D721Med (cell line): ENCODE data around the gene NUDC.

Experiments used
- DNase-seq: peaks from one replicate; pipeline ENCODE4 v3.0.0; 2011; ENCODE audit warnings: low spot score; ENCODE audit not compliant: insufficient read length
- FAIRE-seq: peaks from 2 replicates; lab custom pipeline; 2011; peaks lifted over from hg19 to GRCh38; lab: Jason Lieb, UNC
- TF ChIP-seq, protein P1 (sequence below): IDR thresholded peaks from 2 replicates; pipeline ENCODE4 v1.5.1; 2012; ENCODE audit warnings: mild to moderate bottlenecking, control low read depth; ENCODE audit not compliant: insufficient read depth; ENCODE audit errors: missing control alignments

NUDC gene

DNA sequence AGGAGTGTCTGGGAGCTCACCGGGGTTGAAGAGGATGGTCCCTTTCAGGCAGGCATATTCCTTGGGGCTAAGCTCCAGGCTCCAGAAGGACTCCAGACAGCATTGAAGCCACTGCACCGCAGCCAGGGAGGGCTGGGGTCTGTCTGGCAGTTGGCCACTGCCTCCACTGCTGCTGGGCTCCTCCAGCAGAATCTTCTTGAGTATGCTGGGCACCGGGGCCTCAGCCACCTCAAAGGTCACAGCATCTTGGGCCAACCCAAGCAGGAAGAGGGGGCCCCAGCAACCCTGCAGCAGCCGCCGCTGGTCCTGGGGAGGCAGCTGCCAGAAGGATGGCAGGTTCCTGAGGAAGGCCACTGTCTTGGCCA is 8.2 kb upstream of the NUDC start:
- FAIRE-seq (no peak), DNase-seq (no peak)
- TF ChIP-seq, protein P1, sequence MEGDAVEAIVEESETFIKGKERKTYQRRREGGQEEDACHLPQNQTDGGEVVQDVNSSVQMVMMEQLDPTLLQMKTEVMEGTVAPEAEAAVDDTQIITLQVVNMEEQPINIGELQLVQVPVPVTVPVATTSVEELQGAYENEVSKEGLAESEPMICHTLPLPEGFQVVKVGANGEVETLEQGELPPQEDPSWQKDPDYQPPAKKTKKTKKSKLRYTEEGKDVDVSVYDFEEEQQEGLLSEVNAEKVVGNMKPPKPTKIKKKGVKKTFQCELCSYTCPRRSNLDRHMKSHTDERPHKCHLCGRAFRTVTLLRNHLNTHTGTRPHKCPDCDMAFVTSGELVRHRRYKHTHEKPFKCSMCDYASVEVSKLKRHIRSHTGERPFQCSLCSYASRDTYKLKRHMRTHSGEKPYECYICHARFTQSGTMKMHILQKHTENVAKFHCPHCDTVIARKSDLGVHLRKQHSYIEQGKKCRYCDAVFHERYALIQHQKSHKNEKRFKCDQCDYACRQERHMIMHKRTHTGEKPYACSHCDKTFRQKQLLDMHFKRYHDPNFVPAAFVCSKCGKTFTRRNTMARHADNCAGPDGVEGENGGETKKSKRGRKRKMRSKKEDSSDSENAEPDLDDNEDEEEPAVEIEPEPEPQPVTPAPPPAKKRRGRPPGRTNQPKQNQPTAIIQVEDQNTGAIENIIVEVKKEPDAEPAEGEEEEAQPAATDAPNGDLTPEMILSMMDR = no peak

DNA sequence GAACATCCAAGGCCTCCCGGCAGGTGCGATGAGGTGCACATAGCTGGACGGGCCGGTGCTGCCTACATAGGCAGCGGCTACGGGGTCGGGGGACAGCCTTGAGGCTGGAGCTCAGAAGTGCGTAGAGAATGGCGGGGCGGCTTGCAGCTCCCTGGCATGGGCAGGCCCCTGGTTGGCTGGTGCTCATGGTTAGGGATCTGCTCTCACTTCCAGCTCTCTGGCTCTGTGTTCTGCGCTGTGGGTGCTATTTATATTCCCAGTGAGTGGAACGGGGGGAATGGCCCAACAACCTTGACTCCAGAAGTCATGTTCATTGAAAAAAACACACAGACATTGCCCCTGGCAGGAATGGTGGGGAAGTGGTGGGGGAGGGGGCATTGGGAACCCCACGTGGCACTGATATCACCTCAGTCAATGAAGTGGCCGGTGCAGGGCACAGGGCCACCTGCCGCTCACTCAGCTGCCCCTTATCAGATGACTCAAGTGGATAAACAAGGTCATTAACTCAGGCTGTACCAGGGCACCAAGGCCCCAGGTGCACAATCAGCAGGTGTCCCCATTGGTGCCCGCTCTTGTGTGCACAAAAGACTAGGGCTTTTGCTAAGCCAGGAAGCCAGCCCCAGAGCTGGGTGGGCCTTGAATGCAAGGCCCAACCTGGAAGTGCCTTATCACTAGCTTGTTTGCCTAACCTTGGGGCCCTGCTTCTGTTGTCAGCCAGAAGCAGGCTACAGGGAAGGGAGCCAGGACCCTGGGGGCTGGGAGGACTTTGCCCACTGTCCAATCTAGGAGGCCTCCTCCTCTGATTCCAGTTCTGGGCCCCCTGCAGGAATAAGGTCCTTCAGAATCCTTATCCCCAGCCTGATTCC is 7.6 kb upstream of the NUDC start, which contains the start of gene NR0B2:
TSS of gene NR0B2 (minus strand) at position 222 of the 866 bp plus-strand sequence. CDS start at position 187, 35 bp downstream.
- DNase-seq (no peak), FAIRE-seq (no peak)

DNA sequence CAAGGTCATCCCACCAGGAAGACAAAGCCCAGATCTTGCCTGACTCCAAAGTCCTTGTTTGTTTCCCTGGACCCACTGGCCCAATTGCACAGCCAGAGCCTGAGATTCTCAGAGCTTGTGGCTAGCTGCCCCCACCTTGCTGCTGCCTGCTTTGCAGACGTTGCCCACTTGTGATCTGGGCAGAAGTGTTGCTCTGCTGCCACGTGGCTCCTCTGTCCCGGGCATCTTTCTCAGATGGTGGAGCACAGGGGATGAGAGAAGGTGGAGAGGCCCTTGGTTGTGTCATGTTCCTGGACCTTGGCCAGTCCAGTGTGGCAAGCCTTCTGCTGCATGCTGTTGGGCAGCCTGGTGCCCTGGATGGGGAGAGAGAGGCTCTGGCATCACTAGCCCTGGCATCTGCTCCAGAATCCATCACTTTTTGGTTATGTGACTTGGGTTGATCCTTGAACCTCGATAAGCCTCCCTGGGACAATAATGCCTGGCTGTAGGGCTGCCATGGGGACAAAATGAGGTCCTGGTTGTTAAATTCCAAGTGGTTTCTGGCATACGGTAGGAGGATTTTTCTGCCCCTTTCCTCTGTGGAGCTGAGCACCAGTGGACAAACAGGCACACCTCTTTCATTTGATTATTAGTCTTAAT is 6.2 kb upstream of the NUDC start:
- FAIRE-seq = no peak
- TF ChIP-seq, protein P1 = no peak
- no peak for DNase-seq

More for the DNA sequence above, 7.6 kb upstream of the NUDC start, which contains the start of gene NR0B2:
- TF ChIP-seq, protein P1 = no peak

DNA sequence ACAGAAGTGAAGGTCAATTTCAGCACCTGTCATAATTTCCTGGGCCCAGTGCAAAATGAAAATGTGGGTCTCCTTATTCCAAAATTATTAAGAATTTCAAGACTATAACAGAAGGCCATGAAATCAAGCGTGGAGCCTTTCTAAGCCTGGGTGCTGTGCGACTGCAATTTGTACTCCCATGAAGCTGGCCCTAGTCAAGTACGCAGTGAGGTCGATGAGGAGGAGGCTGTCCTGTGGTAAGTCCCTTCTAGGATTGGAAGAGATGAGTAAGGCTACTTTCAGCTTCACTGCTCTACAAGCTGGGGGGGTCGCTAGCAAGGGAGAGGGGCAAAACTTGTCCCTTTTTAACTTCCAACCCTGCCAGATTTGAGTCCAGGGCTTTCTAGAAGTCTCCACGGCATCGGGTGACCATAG is 410 bp upstream of the NUDC start:
- DNase-seq = no peak

DNA sequence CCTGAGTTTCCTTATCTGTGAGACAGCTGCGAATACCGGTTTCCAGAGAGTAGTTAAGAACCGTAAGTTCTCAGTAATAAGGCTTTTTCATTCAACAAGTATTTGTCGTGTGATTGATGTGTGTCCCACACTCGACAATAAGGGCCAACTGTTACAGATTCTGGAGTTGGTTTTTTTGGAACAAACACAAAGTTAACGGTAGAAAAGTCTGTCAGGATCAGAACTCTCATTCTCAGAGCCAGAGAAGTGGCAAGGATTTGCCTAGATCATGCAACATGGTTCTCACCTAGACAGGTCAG is 837 bp downstream of the NUDC start:
- no peak for FAIRE-seq
- TF ChIP-seq, protein P1 = no peak
- DNase-seq = no peak

More for the DNA sequence above, 410 bp upstream of the NUDC start:
- no peak for FAIRE-seq
- TF ChIP-seq, protein P1 = no peak

DNA sequence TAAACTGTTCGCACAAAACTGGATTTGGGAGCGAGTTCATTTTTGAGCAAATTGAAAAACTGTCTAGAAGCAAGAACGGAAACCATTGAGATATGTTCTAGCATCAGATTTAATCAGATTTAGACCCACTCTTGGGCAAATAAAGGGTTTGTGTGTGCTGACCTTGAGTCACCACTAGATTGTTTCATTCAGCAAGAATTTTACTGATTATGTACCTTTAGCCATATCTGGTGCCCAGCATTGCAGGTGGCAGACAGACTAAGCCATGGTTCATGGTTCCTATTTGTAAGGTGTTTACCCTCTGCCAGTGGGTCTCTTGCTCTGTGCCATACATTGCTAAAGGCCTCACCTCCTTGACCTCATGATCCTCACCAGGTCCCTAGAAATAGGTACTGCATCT is 1.4 kb downstream of the NUDC start:
- FAIRE-seq (no peak), DNase-seq (no peak)
- TF ChIP-seq, protein P1 = no peak

DNA sequence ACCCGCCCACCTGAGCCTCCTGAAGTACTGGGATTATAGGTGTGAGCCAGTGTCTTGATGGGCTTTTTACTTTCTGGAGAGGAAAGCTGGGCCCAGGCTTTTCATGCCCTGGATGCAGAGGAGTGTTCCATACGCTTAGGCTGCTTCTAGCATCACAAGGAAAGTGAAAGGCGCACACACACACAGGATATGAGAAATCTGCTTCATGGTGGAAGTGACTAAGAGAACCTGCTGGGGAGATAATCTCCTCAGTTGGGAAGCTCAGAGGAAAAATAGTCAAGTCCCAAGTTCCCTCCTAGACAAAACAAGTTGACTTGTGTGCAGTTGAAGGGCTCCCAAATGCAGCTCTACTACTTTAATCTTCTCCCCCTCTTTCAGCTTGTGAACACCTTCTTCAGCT is 2.2 kb downstream of the NUDC start:
- TF ChIP-seq, protein P1 = no peak
- FAIRE-seq = no peak
- no peak for DNase-seq
